HCT116 (cell line): ENCODE results near the gene CYRIA. TPM values are rescaled to one million over a fixed set of nuclear protein-coding genes. Genes with fewer than 3 reads are reported as not detected.

Experiments used
- ATAC-seq: fragments of 200-7000 bp; cut with Tn5 transposase; 2 replicates; pipeline ENCODE4 v1.9.1; 2020; ENCODE audit warnings: mild to moderate bottlenecking, moderate library complexity
- BruUV-seq: library from RNA; stranded (reverse); fragments of 400-500 nt; replicated peaks from 2 replicates; lab custom pipeline; 2021; lab: Mats Ljungman, UMichigan
- CTCF ChIA-PET: fragments of 300-600 bp; sonication (Branson Sonifier 250); formaldehyde crosslinking; loops from one replicate; lab custom pipeline; 2021; ENCODE audit warnings: antibody characterized with exemption; lab: Charles Lee
- POLR2A ChIA-PET: fragments of 300-600, 350-600 bp; sonication (Branson Sonifier 250); formaldehyde crosslinking; loops from one replicate; lab custom pipeline; 2021; ENCODE audit warnings: antibody characterized with exemption; lab: Charles Lee
- RAD21 ChIA-PET, 2 experiments: fragments of 300-600 bp; sonication (Branson Sonifier 250); formaldehyde crosslinking; loops; one replicate each; lab custom pipeline; 2023; ENCODE audit warnings: low total read pairs in 2 of 2; ENCODE audit not compliant: uncharacterized antibody in 2 of 2, unreplicated experiment in 2 of 2, low non-redundant PET in 1 of 2; lab: Charles Lee
- DNase-seq: peaks from one replicate; pipeline ENCODE4 v3.0.0-alpha.2; 2010; ENCODE audit warnings: low read depth, low spot score
- H2AFZ ChIP-seq: fragments of 200-600 bp; shearing (Covaris generic), sonication (generic); 2 replicates; pipeline ENCODE4 v1.6.1; 2017; ENCODE audit warnings: low read depth, mixed run types, mixed read lengths, antibody characterized with exemption, low read length; ENCODE audit not compliant: poor library complexity, severe bottlenecking
- H3K27ac ChIP-seq: 2 replicates; pipeline ENCODE4 v1.5.1; 2012; ENCODE audit warnings: low read depth, low read length
- H3K27me3 ChIP-seq: fragments of 200-600 bp; sonication (generic); 2 replicates; pipeline ENCODE4 v1.6.1; 2016; ENCODE audit warnings: mixed run types, low read length, mixed read lengths; ENCODE audit not compliant: insufficient read depth
- H3K36me3 ChIP-seq, 2 experiments: fragments of 200-500 bp in 1 of 2; fragments of 200-600 bp in 1 of 2; sonication (Bioruptor generic) in 1 of 2; sonication (generic) in 1 of 2; 2 replicates each; pipeline versions ENCODE4 v1.5.1 to v1.6.1; 2014 to 2016; ENCODE audit warnings: low read length in 2 of 2, inconsistent platforms in 1 of 2, mixed read lengths in 1 of 2, mixed run types in 1 of 2; ENCODE audit not compliant: insufficient read depth in 2 of 2, control insufficient read depth in 1 of 2
- H3K4me1 ChIP-seq, 2 experiments: fragments of 200-600 bp in 1 of 2; sonication (generic) in 1 of 2; 2 replicates each; pipeline versions ENCODE4 v1.5.1 to v1.6.1; 2012 to 2017; ENCODE audit warnings: low read length in 2 of 2, inconsistent platforms in 1 of 2, mild to moderate bottlenecking in 1 of 2, mixed read lengths in 1 of 2, mixed run types in 1 of 2, moderate library complexity in 1 of 2; ENCODE audit not compliant: insufficient read depth in 2 of 2, control insufficient read depth in 1 of 2
- H3K4me2 ChIP-seq: fragments of 200-600 bp; sonication (generic); 2 replicates; pipeline ENCODE4 v1.6.1; 2017; ENCODE audit warnings: mixed run types, low read length, mixed read lengths
- H3K4me3 ChIP-seq, 2 experiments: fragments of 200-600 bp in 1 of 2; sonication (generic) in 1 of 2; replicated peaks in 1 of 2; 2 replicates each; pipeline ENCODE4 v1.5.1; 2011 to 2016; ENCODE audit warnings: low read length in 2 of 2, control low read depth in 1 of 2, low read depth in 1 of 2, mild to moderate bottlenecking in 1 of 2, mixed read lengths in 1 of 2, mixed run types in 1 of 2
- H3K79me2 ChIP-seq: fragments of 200-600 bp; sonication (generic); 2 replicates; pipeline ENCODE4 v1.6.1; 2017; ENCODE audit warnings: mild to moderate bottlenecking, mixed run types, low read length, moderate library complexity, mixed read lengths; ENCODE audit not compliant: insufficient read depth
- H3K9ac ChIP-seq: fragments of 200-600 bp; sonication (generic); 2 replicates; pipeline ENCODE4 v1.6.1; 2016; ENCODE audit warnings: low read length, mixed read lengths
- H3K9me2 ChIP-seq: fragments of 200-600 bp; sonication (generic), shearing (Covaris generic); 2 replicates; pipeline ENCODE4 v1.6.1; 2017; ENCODE audit warnings: mixed run types, mild to moderate bottlenecking, moderate library complexity; ENCODE audit not compliant: insufficient read depth
- H3K9me3 ChIP-seq, 2 experiments: fragments of 200-500 bp in 1 of 2; fragments of 200-600 bp in 1 of 2; sonication (Bioruptor generic) in 1 of 2; sonication (generic) in 1 of 2; 2 replicates each; pipeline ENCODE4 v1.6.1; 2014 to 2017; ENCODE audit warnings: low read length in 2 of 2, mixed read lengths in 2 of 2, inconsistent platforms in 1 of 2, low read depth in 1 of 2, mild to moderate bottlenecking in 1 of 2, mixed run types in 1 of 2, moderate library complexity in 1 of 2; ENCODE audit not compliant: control insufficient read depth in 1 of 2, insufficient read depth in 1 of 2
- H4K20me1 ChIP-seq: fragments of 200-600 bp; sonication (generic), shearing (Covaris generic); 2 replicates; pipeline ENCODE4 v1.6.1; 2017; ENCODE audit warnings: mixed run types, mild to moderate bottlenecking, moderate library complexity; ENCODE audit not compliant: insufficient read depth
- EZH2phosphoT487 ChIP-seq: fragments of 200-600 bp; IDR thresholded peaks from 2 replicates; pipeline ENCODE4 v1.6.1; 2018; ENCODE audit warnings: antibody characterized with exemption, borderline replicate concordance
- JUND ChIP-seq: IDR thresholded peaks from 2 replicates; pipeline ENCODE4 v1.6.1; 2012
- MAX ChIP-seq: IDR thresholded peaks from 2 replicates; pipeline ENCODE4 v1.6.1; 2012
- POLR2A ChIP-seq: IDR thresholded peaks from 2 replicates; pipeline ENCODE4 v1.7.0; 2011; ENCODE audit warnings: borderline replicate concordance; ENCODE audit not compliant: insufficient read depth, insufficient read length; ENCODE audit errors: extremely low read depth
- RAD21 ChIP-seq: IDR thresholded peaks from 2 replicates; pipeline ENCODE4 v1.6.1; 2012; ENCODE audit warnings: low read depth, mild to moderate bottlenecking
- REST ChIP-seq: IDR thresholded peaks from 2 replicates; pipeline ENCODE4 v1.6.1; 2012; ENCODE audit warnings: low read depth
- SP1 ChIP-seq: IDR thresholded peaks from 2 replicates; pipeline ENCODE4 v1.6.1; 2012; ENCODE audit warnings: low read depth
- intact Hi-C: fragments of 100-400 bp; cut with micrococcal nuclease; formaldehyde crosslinking; loops from 2 replicates; pipeline ENCODE4 v1.10.0; 2022
- total RNA-seq: library from RNA; stranded (reverse); gene quantifications from one replicate; pipeline ENCODE4 v1.2.1, GENCODE V29; 2021; ENCODE audit not compliant: unreplicated experiment

The CYRIA gene
- total RNA-seq, 1 experiment from 2014 or later = 0.44 TPM

GRCh38 chr2:16640001-16640700, 25.5 kb downstream of the CYRIA start (continued):
- no peak for TF ChIP-seq MAX

- Histone ChIP-seq H3K36me3 (no peaks in the 10 kb centered on the region), H4K20me1 (no peaks in the 10 kb centered on the region), H3K9me2 (no peaks in the 10 kb centered on the region), H3K79me2 (no peaks in the 10 kb centered on the region), H3K4me1 (no peaks in the 10 kb centered on the region)
- CTCF ChIA-PET = no interaction called here
- TF ChIP-seq REST = no peak
- no peak for TF ChIP-seq MAX
- TF ChIP-seq EZH2phosphoT487 = no peak
- TF ChIP-seq POLR2A = no peak
- no peak for TF ChIP-seq SP1
- no peak for TF ChIP-seq RAD21
- TF ChIP-seq JUND = no peak
- TF ChIP-seq, all 23 proteins: peak for 0
- RAD21 ChIA-PET = no interaction called here
- peaks cover 29% of the 10 kb centered on the region for H3K27me3 ChIP-seq
- H3K27ac ChIP-seq = no peak overlapping the region
- POLR2A ChIA-PET = no interaction called here
- no peak overlapping the region for H3K4me2 ChIP-seq
- BruUV-seq = no TSS peak
- no peak overlapping the region for H2AFZ ChIP-seq
- no peak overlapping the region for H3K9ac ChIP-seq
- H3K4me3 ChIP-seq = no peak overlapping the region
- intact Hi-C loops = no loop called here
- H3K9me3 ChIP-seq = no peaks in the 10 kb centered on the region
- no peak for ATAC-seq
- DNase-seq = no peak
Observed at GRCh38 chr2:16639431-16639830, 26.2 kb downstream of the CYRIA start.
